ENCODE data around the gene EPHA6. TPM values are rescaled to one million over a fixed set of nuclear protein-coding genes. Genes with fewer than 3 reads are reported as not detected.

EPHA6 gene
- total RNA-seq, 4 donors from 2014 or later = 0.60 to 3.8 (median 3.0) TPM

DNA sequence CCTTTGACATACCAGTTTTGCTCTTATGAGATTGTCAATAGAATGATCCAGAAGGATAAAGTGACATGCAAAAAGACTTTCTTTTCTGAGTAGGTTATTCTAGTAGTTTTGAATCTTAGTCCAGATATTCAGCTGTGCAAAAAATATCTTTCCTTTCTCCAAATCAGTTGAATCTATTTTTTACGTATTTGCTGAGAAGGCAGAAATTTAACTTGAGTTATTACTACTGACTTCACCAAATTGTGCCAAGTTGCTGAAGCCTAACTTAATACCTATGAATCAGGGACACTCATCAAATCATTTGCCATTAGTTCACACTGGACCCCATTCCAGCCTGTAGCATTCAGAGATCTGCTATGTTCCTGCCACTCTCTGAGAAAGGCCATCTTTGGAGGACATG lies 215.6 kb downstream of the EPHA6 start:
- no peak overlapping the region for H3K4me3 ChIP-seq
- intact Hi-C loops (cut with DNase I; ENCODE audit: low total_unique reads) (no loop called here), in situ Hi-C loops (cut with MboI; ENCODE audit: low pct_ligation_motif_present in 1 of 4, low pct_unique_long_range_greater_than_20kb in 1 of 4, low sequenced_read_pairs in 3 of 4) (no loop called here)
- no peak for TF ChIP-seq EP300 (IDR thresholded peaks at IDR 0.05; ENCODE audit: low read depth)
- TF ChIP-seq, protein P1, sequence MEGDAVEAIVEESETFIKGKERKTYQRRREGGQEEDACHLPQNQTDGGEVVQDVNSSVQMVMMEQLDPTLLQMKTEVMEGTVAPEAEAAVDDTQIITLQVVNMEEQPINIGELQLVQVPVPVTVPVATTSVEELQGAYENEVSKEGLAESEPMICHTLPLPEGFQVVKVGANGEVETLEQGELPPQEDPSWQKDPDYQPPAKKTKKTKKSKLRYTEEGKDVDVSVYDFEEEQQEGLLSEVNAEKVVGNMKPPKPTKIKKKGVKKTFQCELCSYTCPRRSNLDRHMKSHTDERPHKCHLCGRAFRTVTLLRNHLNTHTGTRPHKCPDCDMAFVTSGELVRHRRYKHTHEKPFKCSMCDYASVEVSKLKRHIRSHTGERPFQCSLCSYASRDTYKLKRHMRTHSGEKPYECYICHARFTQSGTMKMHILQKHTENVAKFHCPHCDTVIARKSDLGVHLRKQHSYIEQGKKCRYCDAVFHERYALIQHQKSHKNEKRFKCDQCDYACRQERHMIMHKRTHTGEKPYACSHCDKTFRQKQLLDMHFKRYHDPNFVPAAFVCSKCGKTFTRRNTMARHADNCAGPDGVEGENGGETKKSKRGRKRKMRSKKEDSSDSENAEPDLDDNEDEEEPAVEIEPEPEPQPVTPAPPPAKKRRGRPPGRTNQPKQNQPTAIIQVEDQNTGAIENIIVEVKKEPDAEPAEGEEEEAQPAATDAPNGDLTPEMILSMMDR (IDR thresholded peaks at IDR 0.05) = no peak
- TF ChIP-seq POLR2A (IDR thresholded peaks at IDR 0.05) = no peak
- TF ChIP-seq POLR2AphosphoS5 (IDR thresholded peaks at IDR 0.05) = no peak
- no peaks in the 10 kb centered on the region for H3K4me1 ChIP-seq
- H3K27ac ChIP-seq = no peak overlapping the region
- no peaks in the 10 kb centered on the region for H3K36me3 ChIP-seq
- H3K27me3 ChIP-seq = no peaks in the 10 kb centered on the region
- WGBS, 2 donors (ENCODE audit: low coverage in 1 of 2) = 89 to 100% methylated on average over 1 of the region's 1 CpG
- DNase-seq = no peak
- no peaks in the 10 kb centered on the region for H3K9me3 ChIP-seq

DNA sequence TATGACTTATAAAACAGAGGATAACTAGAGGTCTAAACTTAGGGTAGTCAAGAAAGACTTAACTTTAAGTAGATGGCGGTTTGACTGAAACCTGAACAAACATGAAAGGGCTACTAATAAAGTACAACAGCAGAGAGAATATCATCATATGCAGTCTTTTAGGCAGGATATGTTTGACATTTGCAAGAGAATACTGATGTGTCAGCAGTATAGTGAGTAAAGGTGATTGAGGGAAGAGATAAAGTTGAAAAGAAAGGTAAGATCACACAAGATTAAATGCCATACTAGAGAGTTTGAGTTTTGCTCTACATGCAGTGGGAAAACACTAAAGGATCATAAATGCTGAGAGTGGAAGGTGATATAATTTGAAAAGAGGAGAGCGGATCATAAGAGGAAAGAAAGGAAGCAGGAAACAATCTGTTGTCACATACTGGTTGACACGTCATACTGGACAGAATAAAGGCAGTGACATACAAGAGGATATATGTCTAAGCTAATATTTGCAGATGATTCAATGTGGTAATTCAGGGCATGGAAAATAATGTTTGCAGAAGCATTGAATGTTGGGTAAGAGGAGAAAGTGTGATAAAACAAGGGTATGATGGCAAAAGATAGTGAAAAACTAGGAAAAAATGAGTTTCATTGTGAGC lies 223.0 kb downstream of the EPHA6 start:
- DNase-seq = no peak
- WGBS, 2 donors (ENCODE audit: low coverage in 1 of 2) = 78 to 79% methylated on average over 3 of the region's 3 CpGs
- in situ Hi-C loops (cut with MboI; ENCODE audit: low pct_ligation_motif_present in 1 of 4, low pct_unique_long_range_greater_than_20kb in 1 of 4, low sequenced_read_pairs in 3 of 4) (no loop called here), intact Hi-C loops (cut with DNase I; ENCODE audit: low total_unique reads) (no loop called here)
- Histone ChIP-seq H3K9me3 (no peaks in the 10 kb centered on the region), H3K4me3 (no peak overlapping the region), H3K27me3 (no peaks in the 10 kb centered on the region), H3K36me3 (no peaks in the 10 kb centered on the region), H3K27ac (no peak overlapping the region), H3K4me1 (no peaks in the 10 kb centered on the region)
- TF ChIP-seq, protein P1 (IDR thresholded peaks at IDR 0.05) = no peak
- no peak for TF ChIP-seq POLR2AphosphoS5 (IDR thresholded peaks at IDR 0.05)
- TF ChIP-seq POLR2A (IDR thresholded peaks at IDR 0.05) = no peak
- no peak for TF ChIP-seq EP300 (IDR thresholded peaks at IDR 0.05; ENCODE audit: low read depth)

DNA sequence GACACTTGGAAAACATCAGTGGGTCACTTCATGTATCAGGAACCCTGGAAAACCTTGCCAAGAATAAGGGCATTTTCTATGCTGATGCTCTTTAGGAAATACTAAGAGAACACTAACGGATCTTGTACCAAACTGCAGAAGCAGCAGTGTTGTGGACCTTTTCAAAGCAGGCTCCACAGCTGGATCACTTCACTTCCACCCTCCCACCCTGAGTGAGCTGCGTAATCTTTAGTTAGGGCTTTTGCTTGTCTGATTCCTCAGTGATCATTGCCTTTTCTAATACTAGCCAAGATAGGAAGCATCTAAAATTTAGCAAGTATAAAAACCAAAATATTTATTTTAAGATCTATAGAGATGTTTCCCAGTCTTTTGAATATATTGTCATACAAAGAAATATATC lies 229.0 kb downstream of the EPHA6 start:
- Histone ChIP-seq H3K36me3 (no peaks in the 10 kb centered on the region), H3K4me3 (no peak overlapping the region), H3K27me3 (no peaks in the 10 kb centered on the region), H3K9me3 (no peaks in the 10 kb centered on the region), H3K4me1 (no peaks in the 10 kb centered on the region), H3K27ac (no peak overlapping the region)
- in situ Hi-C loops (cut with MboI; ENCODE audit: low pct_ligation_motif_present in 1 of 4, low pct_unique_long_range_greater_than_20kb in 1 of 4, low sequenced_read_pairs in 3 of 4) = no loop called here
- intact Hi-C loops (cut with DNase I; ENCODE audit: low total_unique reads) = no loop called here
- 63% methylated on average over 2 of the region's 2 CpGs; no CpG with 5 or more reads in 1 of the 2 donors for WGBS, 2 donors (ENCODE audit: low coverage in 1 of 2)
- DNase-seq = no peak
- TF ChIP-seq, protein P1 (IDR thresholded peaks at IDR 0.05) = no peak
- no peak for TF ChIP-seq EP300 (IDR thresholded peaks at IDR 0.05; ENCODE audit: low read depth)

DNA sequence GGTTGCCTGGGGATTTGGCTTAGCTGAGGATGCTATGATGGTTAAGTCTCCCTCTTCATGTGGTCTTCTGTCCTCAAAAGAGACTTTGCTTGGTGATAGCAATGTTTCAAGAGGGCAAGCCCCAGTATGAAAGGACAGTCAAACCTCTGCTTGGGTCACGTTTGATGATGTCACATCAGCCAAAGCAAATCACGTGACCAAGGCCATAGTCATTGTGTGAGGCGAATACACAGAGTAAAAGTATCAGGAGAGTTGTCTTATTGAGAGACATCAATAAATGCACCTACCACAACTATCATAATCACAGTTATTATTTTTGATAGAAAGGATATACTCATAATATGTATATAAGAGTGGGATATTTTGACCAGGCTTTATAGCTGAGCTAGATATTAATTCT lies 243.0 kb downstream of the EPHA6 start:
- in situ Hi-C loops (cut with MboI; ENCODE audit: low pct_ligation_motif_present in 1 of 4, low pct_unique_long_range_greater_than_20kb in 1 of 4, low sequenced_read_pairs in 3 of 4) (no loop called here), intact Hi-C loops (cut with DNase I; ENCODE audit: low total_unique reads) (no loop called here)
- Histone ChIP-seq H3K27ac (no peak overlapping the region), H3K27me3 (no peaks in the 10 kb centered on the region), H3K4me1 (no peaks in the 10 kb centered on the region), H3K4me3 (no peak overlapping the region), H3K9me3 (no peaks in the 10 kb centered on the region), H3K36me3 (no peaks in the 10 kb centered on the region)
- WGBS, 2 donors (ENCODE audit: low coverage in 1 of 2) = 74 to 79% methylated on average over 3 of the region's 3 CpGs
- DNase-seq = no peak
- TF ChIP-seq POLR2A (IDR thresholded peaks at IDR 0.05) (no peak), EP300 (IDR thresholded peaks at IDR 0.05; ENCODE audit: low read depth) (no peak), POLR2AphosphoS5 (IDR thresholded peaks at IDR 0.05) (no peak)
- TF ChIP-seq, protein P1 (IDR thresholded peaks at IDR 0.05) = no peak

Data from transverse colon (tissue), 4 donors.